ENCODE measurements around the gene ZNF367.

The ZNF367 gene

GRCh38 chr9:96382175-96382574 lies 36.0 kb downstream of the ZNF367 start:
- TF ChIP-seq ZFP30 (CRISPR knock-in tag; IDR thresholded peaks at IDR 0.05) (no peak), TSHZ2 (CRISPR knock-in tag; IDR thresholded peaks at IDR 0.05) (no peak), ZC3H10 (CRISPR knock-in tag; IDR thresholded peaks at IDR 0.05) (no peak), BACH2 (CRISPR knock-in tag; IDR thresholded peaks at IDR 0.05; ENCODE audit: borderline replicate concordance) (no peak), ARNTL (CRISPR knock-in tag; IDR thresholded peaks at IDR 0.05; ENCODE audit: borderline replicate concordance, low read depth) (no peak), ESRRG (CRISPR knock-in tag; IDR thresholded peaks at IDR 0.05) (no peak), SNAI2 (CRISPR knock-in tag; IDR thresholded peaks at IDR 0.05) (no peak), TOX (CRISPR knock-in tag; IDR thresholded peaks at IDR 0.05; ENCODE audit: borderline replicate concordance) (no peak), RARB (CRISPR knock-in tag; IDR thresholded peaks at IDR 0.05) (no peak), ISL1 (CRISPR knock-in tag; IDR thresholded peaks at IDR 0.05) (no peak), CSDC2 (CRISPR knock-in tag; IDR thresholded peaks at IDR 0.05) (no peak), ZNF565 (CRISPR knock-in tag; conservative IDR thresholded peaks at IDR 0.05; ENCODE audit: low read depth) (no peak), PPARA (CRISPR knock-in tag; IDR thresholded peaks at IDR 0.05; ENCODE audit: borderline replicate concordance) (no peak), ZNF8 (CRISPR knock-in tag; IDR thresholded peaks at IDR 0.05) (no peak), TCF4 (CRISPR knock-in tag; IDR thresholded peaks at IDR 0.05; ENCODE audit: borderline replicate concordance) (no peak), CREB5 (CRISPR knock-in tag; IDR thresholded peaks at IDR 0.05; ENCODE audit: low read depth) (no peak), GLIS3 (CRISPR knock-in tag; IDR thresholded peaks at IDR 0.05) (no peak)
- ATAC-seq = no peak

- TF ChIP-seq TSHZ2 (CRISPR knock-in tag; IDR thresholded peaks at IDR 0.05) (no peak), ZNF70 (CRISPR knock-in tag; IDR thresholded peaks at IDR 0.05) (no peak), ARNTL (CRISPR knock-in tag; IDR thresholded peaks at IDR 0.05; ENCODE audit: borderline replicate concordance, low read depth) (no peak), ZNF565 (CRISPR knock-in tag; conservative IDR thresholded peaks at IDR 0.05; ENCODE audit: low read depth) (no peak), CREB5 (CRISPR knock-in tag; IDR thresholded peaks at IDR 0.05; ENCODE audit: low read depth) (no peak), POU6F1 (CRISPR knock-in tag; IDR thresholded peaks at IDR 0.05; ENCODE audit: borderline replicate concordance, low read depth) (no peak), ZFP30 (CRISPR knock-in tag; IDR thresholded peaks at IDR 0.05) (no peak), CSDC2 (CRISPR knock-in tag; IDR thresholded peaks at IDR 0.05) (no peak), OSR1 (CRISPR knock-in tag; IDR thresholded peaks at IDR 0.05) (no peak)
- no peak for ATAC-seq
Measured at GRCh38 chr9:96381696-96382095, 36.5 kb downstream of the ZNF367 start.

DNA sequence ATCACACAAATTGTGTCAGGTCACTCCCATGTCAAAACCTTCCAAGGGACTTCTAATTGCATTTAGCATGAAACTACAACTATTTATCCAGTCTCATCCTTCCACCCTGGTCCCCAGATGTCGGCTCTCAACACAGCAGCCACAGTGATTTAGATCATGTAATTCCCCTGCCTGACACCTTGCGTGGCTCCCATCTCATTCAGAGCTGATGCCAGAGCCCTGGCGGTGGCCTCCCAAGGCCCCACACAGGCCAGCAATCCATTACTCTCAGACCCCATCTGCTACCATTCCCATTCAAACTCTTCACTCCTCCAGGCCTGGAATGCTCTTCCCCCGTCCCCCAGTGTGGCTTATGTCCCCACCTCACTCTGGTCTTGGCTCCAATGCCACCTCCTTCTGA lies 37.0 kb downstream of the ZNF367 start:
- no peak for TF ChIP-seq TCF4 (CRISPR knock-in tag; IDR thresholded peaks at IDR 0.05; ENCODE audit: borderline replicate concordance)
- ATAC-seq = no peak

All from SK-N-SH treated with all-trans-retinoic acid at 6 μM for 48 hours (cell line).